Activated B cell treated with CpG ODN at 0.5 μM for 24 hours (primary cell): Measurements from ENCODE around the gene SUZ12. TPM values are rescaled to one million over a fixed set of nuclear protein-coding genes. Genes with fewer than 3 reads are reported as not detected.
"Not testable (repeated sequence)": the region's sequence is repeated elsewhere in the genome, so short reads cannot be mapped to it uniquely, and the experiment has no call there.

Source experiments
- ATAC-seq: fragments of 200-7000 bp; cut with Tn5 transposase; one replicate; pipeline ENCODE4 v1.10.0; 2021; ENCODE audit warnings: low read depth, mild to moderate bottlenecking, moderate library complexity
- CTCF ChIA-PET: fragments of 350-600 bp; sonication (Branson Sonifier 250); formaldehyde crosslinking; loops from one replicate; lab custom pipeline; 2021; ENCODE audit warnings: antibody characterized with exemption; lab: Charles Lee
- POLR2A ChIA-PET: fragments of 350-600 bp; sonication (Branson Sonifier 250); formaldehyde crosslinking; loops from one replicate; lab custom pipeline; 2021; ENCODE audit warnings: antibody characterized with exemption; lab: Charles Lee
- DNase-seq: peaks from one replicate; pipeline ENCODE4 v3.0.0; 2022
- H3K27ac Mint-ChIP-seq: one replicate; pipeline ENCODE4 v1.8.0; 2020; ENCODE audit warnings: mixed read lengths
- H3K27me3 Mint-ChIP-seq: one replicate; pipeline ENCODE4 v1.8.0; 2021; ENCODE audit warnings: mixed read lengths
- H3K36me3 Mint-ChIP-seq: one replicate; pipeline ENCODE4 v1.8.0; 2021; ENCODE audit warnings: low read depth, mixed read lengths
- H3K4me1 Mint-ChIP-seq: one replicate; pipeline ENCODE4 v1.8.0; 2021; ENCODE audit warnings: mixed read lengths
- H3K4me3 Mint-ChIP-seq: one replicate; pipeline ENCODE4 v1.8.0; 2020; ENCODE audit warnings: mild to moderate bottlenecking, mixed read lengths
- H3K9me3 Mint-ChIP-seq: one replicate; pipeline ENCODE4 v1.8.0; 2020; ENCODE audit warnings: mixed read lengths
- CTCF ChIP-seq: fragments of 200-600 bp; IDR thresholded peaks from one replicate; pipeline ENCODE4 v1.8.0; 2022; ENCODE audit warnings: antibody characterized with exemption, mild to moderate bottlenecking
- intact Hi-C: fragments of 100-400 bp; cut with micrococcal nuclease; formaldehyde crosslinking; loops from one replicate; pipeline ENCODE4 v1.15.1; 2024
- total RNA-seq: library from RNA; stranded (reverse); gene quantifications from 2 replicates; pipeline ENCODE4 v1.2.3, GENCODE V29; 2022

SUZ12 gene
- total RNA-seq, 1 donor from 2014 or later, result 38.2 TPM

DNA sequence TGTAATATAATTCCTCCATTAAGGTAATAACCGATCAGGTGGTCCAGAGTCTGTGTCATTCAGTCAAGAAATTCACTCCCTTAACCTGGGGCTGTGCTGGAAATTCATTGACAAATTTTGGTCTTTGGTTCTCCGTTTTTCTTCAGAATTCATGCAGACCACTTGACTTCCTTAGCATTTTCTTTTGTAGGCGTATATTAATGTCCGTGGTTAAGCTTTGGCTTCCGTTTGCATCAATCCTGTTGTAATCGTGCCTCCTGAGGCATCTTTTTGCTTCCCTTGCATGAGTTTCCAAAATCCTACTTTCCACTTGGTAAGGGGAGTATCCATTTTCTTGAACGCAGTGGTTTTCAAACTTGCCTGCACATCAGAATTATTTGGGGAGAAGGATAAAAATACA, 79.4 kb downstream of the SUZ12 start:
- intact Hi-C loops, result no loop called here
- Mint-ChIP-seq H3K4me3 (no peak overlapping the region), H3K27me3 (no peaks in the 10 kb centered on the region), H3K36me3 (peaks cover 18% of the 10 kb centered on the region), H3K27ac (peak overlapping the region; percentile 37), H3K4me1 (peaks cover 6% of the 10 kb centered on the region), H3K9me3 (no peaks in the 10 kb centered on the region)
- DNase-seq, result no peak
- no peak for TF ChIP-seq CTCF
- ChIA-PET POLR2A (interaction anchor here (1.2 kb wide), 1 partner anchor 9 kb away, joined by 3 read pairs; the partner anchor contains the start of gene LRRC37B), CTCF (no interaction called here)
- ATAC-seq, result no peak

DNA sequence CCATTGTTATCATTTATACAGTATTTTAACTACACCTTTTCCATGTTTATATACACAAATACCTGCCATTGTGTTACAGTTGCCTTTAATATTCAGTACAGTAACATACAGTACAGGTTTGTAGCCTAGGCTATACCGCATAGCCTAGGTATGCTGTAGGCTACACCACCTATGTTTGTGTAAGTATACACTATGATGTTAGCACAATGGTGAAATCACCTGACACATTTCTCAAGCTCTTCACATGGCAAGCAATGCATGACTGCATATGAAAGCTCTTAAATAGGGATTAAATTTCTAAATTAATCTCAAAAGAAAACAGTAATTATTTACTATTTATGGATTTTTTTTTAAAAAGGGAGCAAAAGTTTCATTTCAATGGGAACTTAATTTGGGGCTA, 82.4 kb downstream of the SUZ12 start:
- Mint-ChIP-seq H3K27ac (no peak overlapping the region), H3K4me3 (no peak overlapping the region), H3K27me3 (no peaks in the 10 kb centered on the region), H3K9me3 (no peaks in the 10 kb centered on the region), H3K36me3 (peaks cover 32% of the 10 kb centered on the region), H3K4me1 (peaks cover 2% of the 10 kb centered on the region)
- ChIA-PET POLR2A (no interaction called here), CTCF (interaction anchor here (1.3 kb wide), 1 partner anchor 12 kb away, joined by 3 read pairs; the partner anchor contains the start of gene LRRC37B)
- DNase-seq (no peak), ATAC-seq (no peak)
- intact Hi-C loops, result no loop called here
- TF ChIP-seq CTCF, result no peak

GRCh38 chr17:32020943-32021614, 84.3 kb downstream of the SUZ12 start:
- ATAC-seq, result no peak

GRCh38 chr17:32021615-32021955, 84.8 kb downstream of the SUZ12 start:
- Mint-ChIP-seq H3K4me3 (no peak overlapping the region), H3K9me3 (no peaks in the 10 kb centered on the region), H3K27me3 (no peaks in the 10 kb centered on the region), H3K27ac (no peak overlapping the region), H3K36me3 (peaks cover 35% of the 10 kb centered on the region), H3K4me1 (no peaks in the 10 kb centered on the region)
- no peak for TF ChIP-seq CTCF
- ATAC-seq (no peak), DNase-seq (no peak)
- intact Hi-C loops, result no loop called here
- ChIA-PET POLR2A (no interaction called here), CTCF (no interaction called here)

More at GRCh38 chr17:32020943-32021614, 84.3 kb downstream of the SUZ12 start:
- Mint-ChIP-seq H3K27ac (no peak overlapping the region), H3K4me3 (no peak overlapping the region), H3K27me3 (no peaks in the 10 kb centered on the region), H3K9me3 (no peaks in the 10 kb centered on the region), H3K36me3 (peaks cover 33% of the 10 kb centered on the region), H3K4me1 (peaks cover 2% of the 10 kb centered on the region)
- no peak for TF ChIP-seq CTCF
- no peak for DNase-seq
- ChIA-PET POLR2A (no interaction called here), CTCF (no interaction called here)
- intact Hi-C loops, result no loop called here

GRCh38 chr17:32022554-32022953, 85.7 kb downstream of the SUZ12 start:
- CTCF ChIA-PET, H3K4me1 Mint-ChIP-seq, POLR2A ChIA-PET, H3K4me3 Mint-ChIP-seq, H3K9me3 Mint-ChIP-seq, DNase-seq, H3K27me3 Mint-ChIP-seq, H3K27ac Mint-ChIP-seq, ATAC-seq, intact Hi-C loops: not testable (repeated sequence)
- H3K36me3 Mint-ChIP-seq, result peaks cover 37% of the 10 kb centered on the region

DNA sequence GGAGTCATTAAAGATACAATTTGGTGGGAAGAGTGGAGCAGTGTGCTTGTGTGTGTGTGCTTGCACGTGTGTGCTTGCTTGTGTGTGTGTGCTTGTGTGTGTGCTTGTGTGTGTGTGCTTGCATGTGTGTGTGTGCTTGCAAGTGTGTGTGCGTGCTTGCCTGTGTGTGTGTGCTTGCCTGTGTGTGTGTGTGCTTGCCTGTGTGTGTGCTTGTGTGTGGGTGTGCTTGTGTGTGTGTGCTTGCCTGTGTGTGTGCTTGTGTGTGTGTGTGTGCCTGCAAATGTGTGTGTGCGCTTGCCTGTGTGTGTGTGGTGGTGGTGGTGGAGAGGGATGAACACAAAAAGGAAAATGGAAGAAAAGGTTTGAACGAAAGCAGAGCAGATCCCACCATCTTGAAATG, 90.5 kb downstream of the SUZ12 start:
- H3K9me3 Mint-ChIP-seq, H3K4me3 Mint-ChIP-seq, H3K27me3 Mint-ChIP-seq, POLR2A ChIA-PET, ATAC-seq, H3K27ac Mint-ChIP-seq, CTCF ChIA-PET, DNase-seq, H3K4me1 Mint-ChIP-seq, intact Hi-C loops: not testable (repeated sequence)
- H3K36me3 Mint-ChIP-seq, result peaks cover 13% of the 10 kb centered on the region
